Stimulated activated CD8-positive, alpha-beta memory T cell treated with anti-CD3 and anti-CD28 coated beads, Interleukin-12 subunit alpha, Interleukin-12 subunit beta, amount 100 ng/mL, for 24 hours (primary cell): Measurements from ENCODE around the gene CTSA.

Source experiments
- DNase-seq: peaks from one replicate; pipeline ENCODE4 v3.0.0-alpha.2; 2020; ENCODE audit errors: extremely low read depth

CTSA gene

GRCh38 chr20:45938727-45939438, 47.7 kb downstream of the CTSA start:
- DNase-seq = no peak

- no peak for DNase-seq
These were observed 48.9 kb downstream of the CTSA start for GRCh38 chr20:45940053-45940452.

DNA sequence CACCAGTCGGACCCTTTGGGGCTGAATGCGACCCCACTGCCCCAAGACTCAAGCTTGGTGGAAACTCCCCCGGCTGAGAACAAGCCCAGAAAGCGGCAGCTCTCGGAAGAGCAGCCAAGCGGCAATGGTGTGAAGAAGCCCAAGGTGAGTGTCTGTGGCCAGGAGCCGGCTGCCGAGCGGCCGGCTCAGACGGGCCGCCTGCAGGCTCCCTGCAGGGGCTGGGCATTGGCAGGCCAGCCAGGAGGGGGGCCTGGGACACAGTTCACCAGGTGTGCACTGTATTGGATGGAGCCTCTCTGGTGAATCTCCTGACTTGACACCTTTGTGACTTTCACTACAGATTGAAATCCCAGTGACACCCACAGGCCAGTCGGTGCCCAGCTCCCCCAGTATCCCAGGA, 49.3 kb downstream of the CTSA start:
- DNase-seq = no peak

GRCh38 chr20:45943613-45944012, 52.5 kb downstream of the CTSA start:
- no peak for DNase-seq

DNA sequence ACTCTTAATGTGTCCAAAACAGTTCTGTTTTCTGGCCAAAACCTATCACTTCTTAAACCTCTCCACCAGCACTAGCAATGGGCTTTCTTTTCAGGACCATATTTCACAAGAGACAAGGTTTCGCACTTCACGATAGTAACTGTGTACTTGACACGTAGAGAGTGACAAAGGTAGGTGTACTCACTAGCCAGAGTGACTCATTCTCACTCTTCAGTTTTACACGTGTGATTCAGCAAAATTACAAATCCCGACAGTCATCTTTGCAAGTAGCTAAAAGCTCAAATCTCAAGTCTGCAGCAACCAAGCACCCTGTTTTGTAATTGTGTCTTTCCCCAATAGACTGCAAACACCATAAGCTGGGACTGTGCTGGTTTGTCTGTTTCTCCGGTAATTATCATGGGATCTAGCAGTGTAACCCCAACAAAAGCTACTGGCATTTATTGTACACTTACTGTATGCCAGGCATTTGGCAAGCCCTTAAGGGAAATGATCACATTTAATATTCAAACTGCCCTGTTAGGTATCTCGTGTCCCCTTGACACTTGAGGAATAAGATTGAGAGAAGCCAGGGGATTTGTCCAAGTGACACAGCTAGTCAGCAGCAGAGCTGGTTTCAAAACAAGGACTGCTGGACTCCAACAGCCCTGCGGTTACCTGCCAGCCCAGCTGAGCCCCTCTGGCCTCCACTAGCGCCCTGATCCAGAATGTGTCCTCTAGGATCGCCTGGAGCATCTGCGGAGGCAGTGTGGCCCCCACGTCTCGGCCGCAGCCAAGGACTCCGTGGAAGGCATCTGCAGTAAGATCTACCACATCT, 53.2 kb downstream of the CTSA start:
- DNase-seq = no peak

DNA sequence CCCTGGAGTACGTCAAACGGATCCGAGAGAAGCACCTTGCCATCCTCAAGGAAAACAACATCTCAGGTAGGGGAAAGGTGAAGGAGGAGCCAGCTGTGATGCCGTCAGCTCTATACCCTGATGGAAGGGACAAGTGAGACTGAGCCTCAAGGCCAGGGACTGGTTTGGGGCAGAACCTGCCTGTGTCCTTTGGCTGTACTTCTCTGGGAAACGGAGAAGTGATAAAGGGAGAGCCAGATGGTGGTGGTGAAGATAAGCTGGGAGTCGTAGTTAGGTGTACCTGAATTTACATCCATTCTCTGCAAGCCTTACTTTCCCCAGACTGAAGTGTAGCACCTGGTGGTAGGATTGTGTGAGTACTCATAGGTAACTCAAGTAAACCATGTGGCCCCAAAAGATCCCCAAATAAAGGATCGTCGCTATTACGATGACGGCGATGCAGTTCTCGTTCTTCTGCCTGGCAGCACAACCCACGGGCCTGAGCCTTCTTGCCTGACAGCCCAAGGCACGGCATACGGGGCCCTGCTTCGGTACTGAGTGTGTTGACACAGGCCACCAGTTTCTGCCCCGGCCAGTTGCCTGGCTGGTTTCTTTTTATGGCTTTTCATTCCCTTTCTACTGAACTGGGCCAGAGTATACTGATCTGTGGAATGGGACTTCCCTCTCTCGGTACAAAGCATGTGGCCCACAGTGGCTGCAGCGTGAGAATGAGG, 54.0 kb downstream of the CTSA start:
- DNase-seq = no peak

- no peak for DNase-seq
These were observed 54.6 kb downstream of the CTSA start for GRCh38 chr20:45945678-45946148.

GRCh38 chr20:45946149-45946970, 55.2 kb downstream of the CTSA start:
- peak; percentile 36 for DNase-seq

DNA sequence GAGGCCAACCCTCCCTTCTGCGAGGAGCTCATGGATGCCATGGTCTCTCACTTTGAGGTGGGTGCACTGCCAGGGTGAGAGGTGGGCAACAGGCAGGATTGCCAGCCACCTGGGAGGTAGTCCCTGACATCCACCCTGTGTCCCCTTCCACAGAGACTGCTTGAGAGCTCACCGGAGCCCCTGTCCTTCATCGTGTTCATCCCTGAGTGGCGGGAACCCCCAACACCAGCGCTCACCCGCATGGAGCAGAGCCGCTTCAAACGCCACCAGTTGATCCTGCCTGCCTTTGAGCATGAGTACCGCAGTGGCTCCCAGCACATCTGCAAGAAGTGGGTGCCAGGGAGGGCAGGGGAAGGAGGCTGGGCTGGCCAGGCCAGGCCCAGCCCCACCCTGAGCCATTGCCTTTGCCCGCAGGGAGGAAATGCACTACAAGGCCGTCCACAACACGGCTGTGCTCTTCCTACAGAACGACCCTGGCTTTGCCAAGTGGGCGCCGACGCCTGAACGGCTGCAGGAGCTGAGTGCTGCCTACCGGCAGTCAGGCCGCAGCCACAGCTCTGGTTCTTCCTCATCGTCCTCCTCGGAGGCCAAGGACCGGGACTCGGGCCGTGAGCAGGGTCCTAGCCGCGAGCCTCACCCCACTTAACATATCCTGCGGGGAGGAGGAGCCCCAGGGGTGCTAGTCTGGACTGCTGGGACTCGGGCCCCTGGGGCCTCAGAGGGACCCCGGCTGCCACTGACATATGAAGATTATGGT, 56.2 kb downstream of the CTSA start:
- DNase-seq = no peak

- DNase-seq = no peak
These were observed 57.2 kb downstream of the CTSA start for GRCh38 chr20:45948261-45948733.
